HS-27A (cell line): Measurements from ENCODE around the gene FLII.

Source experiments
- DNase-seq: peaks from one replicate; pipeline ENCODE4 v3.0.0-alpha.2; 2012; ENCODE audit warnings: low read depth, missing footprints

FLII gene

GRCh38 chr17:18260332-18261145 lies 2.0 kb upstream of the FLII start, which contains the start of gene MIEF2:
TSS of gene MIEF2 (plus strand) at chr17:18260662. CDS start at chr17:18262721, 2,059 bp downstream.
- peak; percentile 95 for DNase-seq

GRCh38 chr17:18259621-18260331 lies 1.2 kb upstream of the FLII start:
- peak; percentile 83 for DNase-seq

- DNase-seq = peak; percentile 79
Observed at GRCh38 chr17:18257982-18258355, 569 bp downstream of the FLII start.

GRCh38 chr17:18257268-18257981 lies 1.1 kb downstream of the FLII start:
- no peak for DNase-seq

- DNase-seq = no peak
Observed at GRCh38 chr17:18256776-18257175, 1.8 kb downstream of the FLII start.

- DNase-seq = no peak
Observed at GRCh38 chr17:18256351-18256750, 2.2 kb downstream of the FLII start.

GRCh38 chr17:18254888-18255649 lies 3.5 kb downstream of the FLII start:
- DNase-seq = no peak

- no peak for DNase-seq
Observed at GRCh38 chr17:18253947-18254821, 4.4 kb downstream of the FLII start.

GRCh38 chr17:18253187-18253884 lies 5.2 kb downstream of the FLII start:
- DNase-seq = no peak

- no peak for DNase-seq
Observed at GRCh38 chr17:18252160-18252559, 6.4 kb downstream of the FLII start.

GRCh38 chr17:18251204-18251603 lies 7.3 kb downstream of the FLII start:
- no peak for DNase-seq

GRCh38 chr17:18250708-18251107 lies 7.8 kb downstream of the FLII start:
- no peak for DNase-seq

GRCh38 chr17:18250259-18250658 lies 8.3 kb downstream of the FLII start:
- DNase-seq = no peak

GRCh38 chr17:18248811-18249210 lies 9.7 kb downstream of the FLII start:
- no peak for DNase-seq

- DNase-seq = peak; percentile 36
Observed at GRCh38 chr17:18248300-18248731, 10.2 kb downstream of the FLII start.

- DNase-seq = no peak
Observed at GRCh38 chr17:18247613-18248001, 10.9 kb downstream of the FLII start.

GRCh38 chr17:18246880-18247612 lies 11.5 kb downstream of the FLII start:
- DNase-seq = no peak

GRCh38 chr17:18246109-18246725 lies 12.3 kb downstream of the FLII start:
- no peak for DNase-seq
